ENCODE data around the gene AUTS2. TPM values are rescaled to one million over a fixed set of nuclear protein-coding genes. Genes with fewer than 3 reads are reported as not detected.

The AUTS2 gene
- total and polyA plus RNA-seq, 10 of the 15 experiments (the other 5 are each of a cell fraction or from before 2014, with no cell fraction given): 6.4 to 55.6 (median 21.6) TPM

GRCh38 chr7:69684369-69685292 lies 86.4 kb downstream of the AUTS2 start (continued):
- TF ChIP-seq, protein P1, sequence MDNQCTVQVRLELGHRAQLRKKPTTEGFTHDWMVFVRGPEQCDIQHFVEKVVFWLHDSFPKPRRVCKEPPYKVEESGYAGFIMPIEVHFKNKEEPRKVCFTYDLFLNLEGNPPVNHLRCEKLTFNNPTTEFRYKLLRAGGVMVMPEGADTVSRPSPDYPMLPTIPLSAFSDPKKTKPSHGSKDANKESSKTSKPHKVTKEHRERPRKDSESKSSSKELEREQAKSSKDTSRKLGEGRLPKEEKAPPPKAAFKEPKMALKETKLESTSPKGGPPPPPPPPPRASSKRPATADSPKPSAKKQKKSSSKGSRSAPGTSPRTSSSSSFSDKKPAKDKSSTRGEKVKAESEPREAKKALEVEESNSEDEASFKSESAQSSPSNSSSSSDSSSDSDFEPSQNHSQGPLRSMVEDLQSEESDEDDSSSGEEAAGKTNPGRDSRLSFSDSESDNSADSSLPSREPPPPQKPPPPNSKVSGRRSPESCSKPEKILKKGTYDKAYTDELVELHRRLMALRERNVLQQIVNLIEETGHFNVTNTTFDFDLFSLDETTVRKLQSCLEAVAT (IDR thresholded peaks at IDR 0.05): no peak

DNA sequence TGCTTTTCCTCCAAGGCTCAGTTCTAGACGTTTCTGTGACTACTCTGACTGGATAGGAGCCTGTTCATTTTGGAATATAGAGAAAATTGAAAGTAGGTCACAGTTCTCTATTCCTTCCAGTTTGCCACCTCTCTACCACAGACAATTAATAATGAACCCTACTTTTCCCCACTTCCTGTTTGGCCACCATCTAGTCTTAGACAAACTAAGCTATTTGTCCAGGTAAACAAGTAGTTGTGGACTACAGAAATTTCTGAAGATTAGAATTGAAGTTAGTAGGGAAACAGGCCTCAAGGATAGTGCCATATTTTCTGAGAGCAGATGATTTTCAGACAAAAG lies 87.0 kb downstream of the AUTS2 start:
- H3K27me3 ChIP-seq (replicated peaks in 1 of 2; ENCODE audit: control insufficient read depth in 2 of 2, insufficient read depth in 2 of 2, low read length in 1 of 2): no peaks in the 10 kb centered on the region
- H3K4me2 ChIP-seq (ENCODE audit: control insufficient read depth, insufficient read depth): 0 out of 2 replicates have a peak overlapping the region, but pooled peaks have one; percentile 28
- ChIA-PET CTCF (interaction anchor here (2.2 to 3.8 kb wide), 3 partner anchors 8 to 139 kb away, joined by 7 to 16 read pairs (median 8); no protein-coding TSS in a partner anchor), SMC1A (ENCODE audit: uncharacterized antibody, unreplicated experiment) (interaction anchor here (1.0 to 10.1 kb wide), 12 partner anchors 8 to 138 kb away, joined by 3 to 88 read pairs (median 5); no protein-coding TSS in a partner anchor), POLR2A (interaction anchor here (0.7 to 2.3 kb wide), 2 partner anchors 10 to 84 kb away, joined by 4 to 6 read pairs; no protein-coding TSS in a partner anchor), RAD21 (ENCODE audit: unreplicated experiment) (interaction anchor here (1.4 to 5.5 kb wide), 7 partner anchors 8 to 84 kb away, joined by 4 to 27 read pairs (median 8); no protein-coding TSS in a partner anchor)
- H3K4me1 ChIP-seq (ENCODE audit: control insufficient read depth, insufficient read depth, low read length): peaks cover 20% of the 10 kb centered on the region
- no peaks in the 10 kb centered on the region for H3K9me3 ChIP-seq (replicated peaks; ENCODE audit: control insufficient read depth, insufficient read depth, low read length)
- no peak overlapping the region for H3K9ac ChIP-seq (ENCODE audit: control insufficient read depth, insufficient read depth, low read length)
- DNase-seq (ENCODE audit: low read depth, low spot score) (no peak), ATAC-seq (peak; percentile 53), FAIRE-seq (no peak)
- H4K20me1 ChIP-seq (ENCODE audit: control insufficient read depth, insufficient read depth): no peaks in the 10 kb centered on the region
- H3K27ac ChIP-seq (ENCODE audit: control insufficient read depth, insufficient read depth): peak overlapping the region; percentile 1; the same call in 1 of the 2 replicates
- no peak overlapping the region for H3K4me3 ChIP-seq
- WGBS (ENCODE audit: insufficient coverage, insufficient replicate concordance, low lambda C conversion rate, missing lambda C conversion rate): 0% methylated on average over 1 of the region's 1 CpG
- no TSS peak for BruUV-seq (replicated peaks)
- peaks cover 0 to under 1% of the 10 kb centered on the region in 2 experiments; a peak in 2 of 4 replicates for H3K36me3 ChIP-seq (ENCODE audit: control insufficient read depth in 2 of 2, insufficient read depth in 2 of 2, low read length in 1 of 2)
- in situ Hi-C loops (cut with MboI): no loop called here
- H3K79me2 ChIP-seq (ENCODE audit: control insufficient read depth, insufficient read depth, low read length): peaks cover 7% of the 10 kb centered on the region
- H2AFZ ChIP-seq (ENCODE audit: control insufficient read depth, low read depth, low read length): no peak overlapping the region; the same call in 1 of the 2 replicates
- intact Hi-C loops (cut with micrococcal nuclease; ENCODE audit: unreplicated experiment): no loop called here
- no peak for TF ChIP-seq NR2C2 (IDR thresholded peaks at IDR 0.05; ENCODE audit: borderline replicate concordance, control insufficient read depth, insufficient read length, low read depth)
- TF ChIP-seq MYB (IDR thresholded peaks at IDR 0.05; ENCODE audit: borderline replicate concordance, low read depth, low read length): peak; percentile 59; the same call in 1 of the 2 replicates
- TF ChIP-seq TAF1 (IDR thresholded peaks at IDR 0.05; ENCODE audit: borderline replicate concordance, low read depth, low read length): no peak
- TF ChIP-seq, protein P2, sequence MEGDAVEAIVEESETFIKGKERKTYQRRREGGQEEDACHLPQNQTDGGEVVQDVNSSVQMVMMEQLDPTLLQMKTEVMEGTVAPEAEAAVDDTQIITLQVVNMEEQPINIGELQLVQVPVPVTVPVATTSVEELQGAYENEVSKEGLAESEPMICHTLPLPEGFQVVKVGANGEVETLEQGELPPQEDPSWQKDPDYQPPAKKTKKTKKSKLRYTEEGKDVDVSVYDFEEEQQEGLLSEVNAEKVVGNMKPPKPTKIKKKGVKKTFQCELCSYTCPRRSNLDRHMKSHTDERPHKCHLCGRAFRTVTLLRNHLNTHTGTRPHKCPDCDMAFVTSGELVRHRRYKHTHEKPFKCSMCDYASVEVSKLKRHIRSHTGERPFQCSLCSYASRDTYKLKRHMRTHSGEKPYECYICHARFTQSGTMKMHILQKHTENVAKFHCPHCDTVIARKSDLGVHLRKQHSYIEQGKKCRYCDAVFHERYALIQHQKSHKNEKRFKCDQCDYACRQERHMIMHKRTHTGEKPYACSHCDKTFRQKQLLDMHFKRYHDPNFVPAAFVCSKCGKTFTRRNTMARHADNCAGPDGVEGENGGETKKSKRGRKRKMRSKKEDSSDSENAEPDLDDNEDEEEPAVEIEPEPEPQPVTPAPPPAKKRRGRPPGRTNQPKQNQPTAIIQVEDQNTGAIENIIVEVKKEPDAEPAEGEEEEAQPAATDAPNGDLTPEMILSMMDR (IDR thresholded peaks at IDR 0.05 in 2 of 3, conservative IDR thresholded peaks at IDR 0.05 in 1 of 3; ENCODE audit: control insufficient read depth in 2 of 3, extremely low read depth in 1 of 3, insufficient read depth in 1 of 3, low read depth in 3 of 3, low read length in 3 of 3): no peak
- TF ChIP-seq ZNF217 (IDR thresholded peaks at IDR 0.05): no peak
- TF ChIP-seq MTA3 (IDR thresholded peaks at IDR 0.05; ENCODE audit: borderline replicate concordance, low read length): no peak
- TF ChIP-seq IKZF2 (IDR thresholded peaks at IDR 0.05): peak; percentile 89
- TF ChIP-seq YBX1 (IDR thresholded peaks at IDR 0.05): no peak
- no peak for TF ChIP-seq ZNF622 (IDR thresholded peaks at IDR 0.05)
- no peak for TF ChIP-seq CREB1 (IDR thresholded peaks at IDR 0.05; ENCODE audit: low read depth)
- no peak for TF ChIP-seq E2F4 (IDR thresholded peaks at IDR 0.05; ENCODE audit: low read depth, low read length)
- TF ChIP-seq PKNOX1 (IDR thresholded peaks at IDR 0.05): no peak
- TF ChIP-seq SP1 (IDR thresholded peaks at IDR 0.05; ENCODE audit: low read depth, low read length): no peak
- no peak for TF ChIP-seq RELA (IDR thresholded peaks at IDR 0.05; ENCODE audit: borderline replicate concordance, partially characterized antibody)
- no peak for TF ChIP-seq HDAC6 (IDR thresholded peaks at IDR 0.05; ENCODE audit: unreplicated experiment)

Data from GM12878 (cell line).